H1 (cell line): ENCODE results near the gene SEMA3C. TPM values are rescaled to one million over a fixed set of nuclear protein-coding genes. Genes with fewer than 3 reads are reported as not detected.

Experiments
- JUND ChIP-seq: IDR thresholded peaks from 2 replicates; pipeline ENCODE4 v1.6.1; 2011; ENCODE audit warnings: mild to moderate bottlenecking, improper control_type of control experiment, low read length
- KDM4A ChIP-seq: IDR thresholded peaks from one replicate; pipeline ENCODE4 v1.7.1; 2012; ENCODE audit warnings: low read depth, mild to moderate bottlenecking, moderate library complexity, low read length, inconsistent platforms; ENCODE audit not compliant: severe bottlenecking
- KDM5A ChIP-seq: fragments of 200-600 bp; IDR thresholded peaks from 2 replicates; pipeline ENCODE4 v1.7.1; 2012; ENCODE audit warnings: mild to moderate bottlenecking, low read length, inconsistent platforms, mixed read lengths
- RXRA ChIP-seq: IDR thresholded peaks from 2 replicates; pipeline ENCODE4 v1.6.1; 2011; ENCODE audit warnings: low read depth, mild to moderate bottlenecking, low read length, moderate library complexity; ENCODE audit not compliant: insufficient read depth
- SIRT6 ChIP-seq: IDR thresholded peaks from one replicate; pipeline ENCODE4 v1.7.1; 2012; ENCODE audit warnings: low read length, inconsistent platforms
- TCF12 ChIP-seq: IDR thresholded peaks from 2 replicates; pipeline ENCODE4 v1.6.1; 2011; ENCODE audit warnings: low read depth, mild to moderate bottlenecking, low read length
- ZNF274 ChIP-seq: IDR thresholded peaks from 2 replicates; pipeline ENCODE4 v1.7.0; 2012; ENCODE audit warnings: low read length, borderline replicate concordance; ENCODE audit errors: extremely low read depth
- polyA plus RNA-seq, 7 experiments: library from polyadenylated mRNA; depleted of rRNA in 3 of 7; stranded (reverse) in 5 of 7; unstranded in 2 of 7; fragments of >200 nt in 5 of 7; fragments of 200-250 nt in 2 of 7; gene quantifications; 1 replicate in 5 of 7; 2 replicates in 1 of 7; 4 replicates in 1 of 7; pipeline versions ENCODE4 v1.2.1 to v1.2.3, GENCODE V29; 2011 to 2013; ENCODE audit warnings: missing spikeins in 2 of 7, mixed read lengths in 2 of 7
- total RNA-seq: library from RNA; stranded (reverse); fragmentation: NEBNext Ultra II Directional; extraction: Animal tissue kit (Norgen Biotek cat#: 25700); gene quantifications from 2 replicates; pipeline ENCODE4 v1.2.1, GENCODE V29; 2021
- TF ChIP-seq, protein P1 (sequence below): IDR thresholded peaks from 2 replicates; pipeline ENCODE4 v1.6.1; 2012; ENCODE audit warnings: low read length, inconsistent platforms

SEMA3C gene
- total and polyA plus RNA-seq, 2 of the 8 experiments (the other 6 are each of a cell fraction or from before 2014, with no cell fraction given): 0.15 to 1.4 TPM

DNA sequence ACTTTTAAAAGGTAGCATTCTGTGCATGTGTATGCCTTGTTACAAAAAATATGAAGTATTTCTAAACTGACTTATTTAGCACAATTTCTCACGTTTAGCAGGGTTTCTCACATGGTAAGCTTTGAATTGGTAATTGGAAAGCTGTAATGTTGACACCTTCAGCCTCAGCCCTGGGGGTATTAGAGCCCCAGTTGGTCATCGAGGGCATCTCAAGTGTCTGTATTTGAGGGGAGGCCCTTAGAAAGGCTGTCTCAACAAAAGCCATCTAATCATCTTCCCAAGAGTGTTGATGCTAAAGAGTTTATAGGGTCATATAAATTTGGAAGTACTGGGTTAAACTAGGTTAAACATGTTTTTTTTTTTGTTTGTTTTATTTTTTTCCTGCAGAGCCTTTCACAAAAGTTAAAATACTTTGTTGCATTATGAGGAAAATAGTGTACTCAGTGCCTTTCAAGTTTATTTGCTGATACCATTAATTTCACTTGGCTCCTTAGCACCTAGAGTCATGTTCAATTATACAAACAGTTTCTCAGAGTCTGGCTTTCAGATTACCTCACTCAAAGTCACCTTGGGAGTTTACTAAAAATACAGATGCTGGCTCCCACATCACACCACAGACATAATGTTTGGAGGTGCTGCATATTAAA is 146.4 kb downstream of the SEMA3C start (continued):
- TF ChIP-seq, protein P1, sequence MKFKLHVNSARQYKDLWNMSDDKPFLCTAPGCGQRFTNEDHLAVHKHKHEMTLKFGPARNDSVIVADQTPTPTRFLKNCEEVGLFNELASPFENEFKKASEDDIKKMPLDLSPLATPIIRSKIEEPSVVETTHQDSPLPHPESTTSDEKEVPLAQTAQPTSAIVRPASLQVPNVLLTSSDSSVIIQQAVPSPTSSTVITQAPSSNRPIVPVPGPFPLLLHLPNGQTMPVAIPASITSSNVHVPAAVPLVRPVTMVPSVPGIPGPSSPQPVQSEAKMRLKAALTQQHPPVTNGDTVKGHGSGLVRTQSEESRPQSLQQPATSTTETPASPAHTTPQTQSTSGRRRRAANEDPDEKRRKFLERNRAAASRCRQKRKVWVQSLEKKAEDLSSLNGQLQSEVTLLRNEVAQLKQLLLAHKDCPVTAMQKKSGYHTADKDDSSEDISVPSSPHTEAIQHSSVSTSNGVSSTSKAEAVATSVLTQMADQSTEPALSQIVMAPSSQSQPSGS: no peak
- no peak for TF ChIP-seq TCF12
- TF ChIP-seq KDM5A: no peak
- TF ChIP-seq KDM4A: no peak
- no peak for TF ChIP-seq JUND
- no peak for TF ChIP-seq ZNF274
- no peak for TF ChIP-seq SIRT6
- no peak for TF ChIP-seq RXRA
